ENCODE results near the gene RHEBL1. TPM values are rescaled to one million over a fixed set of nuclear protein-coding genes. Genes with fewer than 3 reads are reported as not detected.

RHEBL1 gene
- total and polyA plus RNA-seq, 2 of the 4 experiments (the other 2 are of a cell fraction), result 0.62 to 0.72 TPM

- ATAC-seq (ENCODE audit: low read depth) (no peak), DNase-seq (no peak)
- Histone ChIP-seq H3K18ac (ENCODE audit: low read depth, low read length) (no peak overlapping the region), H3K27ac (ENCODE audit: insufficient read depth, low read length) (no peak overlapping the region), H4K20me1 (ENCODE audit: insufficient read depth, low read length) (peaks cover 16% of the 10 kb centered on the region), H3K4me2 (ENCODE audit: low read depth, low read length) (no peak overlapping the region), H3K9me3 (ENCODE audit: control insufficient read depth, insufficient read depth, low read length) (no peaks in the 10 kb centered on the region), H2AK5ac (ENCODE audit: low read depth, low read length) (no peak overlapping the region), H2BK20ac (ENCODE audit: low read depth, low read length) (no peak overlapping the region), H2AK9ac (replicated peaks; ENCODE audit: low read depth, low read length, poor library complexity) (no peak overlapping the region), H3K14ac (replicated peaks; ENCODE audit: low read depth, low read length) (no peak overlapping the region), H3K9ac (ENCODE audit: low read depth, low read length) (no peak overlapping the region), H3K56ac (ENCODE audit: extremely low read depth, insufficient read depth, low read length) (no peak overlapping the region), H2BK15ac (ENCODE audit: low read depth, low read length) (no peak overlapping the region), H3K4me3 (ENCODE audit: insufficient read depth, low read depth, low read length) (no peak overlapping the region), H3K23ac (ENCODE audit: low read depth, low read length) (no peak overlapping the region), H3K79me1 (ENCODE audit: low read depth in 1 of 2, low read length in 2 of 2) (peaks cover 13% of the 10 kb centered on the region in 2 experiments), H3K27me3 (ENCODE audit: control insufficient read depth, insufficient read depth, low read length) (peaks cover 12% of the 10 kb centered on the region; the same call in 1 of the 2 replicates), H2BK120ac (ENCODE audit: low read depth, low read length) (no peak overlapping the region), H4K91ac (ENCODE audit: insufficient read depth, low read depth, low read length) (no peak overlapping the region), H4K8ac (ENCODE audit: low read depth in 2 of 2, low read length in 2 of 2) (no peak overlapping the region), H2BK5ac (ENCODE audit: low read depth, low read length, poor library complexity, severe bottlenecking) (no peak overlapping the region), H2AFZ (replicated peaks; ENCODE audit: low read length, poor library complexity) (no peak overlapping the region), H3K9me1 (ENCODE audit: insufficient read depth, low read length) (no peaks in the 10 kb centered on the region; the same call in 1 of the 2 replicates), H3K4ac (ENCODE audit: low read depth, low read length) (no peak overlapping the region), H3K36me3 (ENCODE audit: control insufficient read depth, insufficient read depth, low read length) (peaks cover 55% of the 10 kb centered on the region), H4K5ac (ENCODE audit: low read depth, low read length) (no peak overlapping the region), H3K4me1 (ENCODE audit: control insufficient read depth, insufficient read depth, low read length) (peaks cover 2% of the 10 kb centered on the region; the same call in 1 of the 2 replicates)
- ChIA-PET CTCF (interaction anchor here (0.6 to 0.7 kb wide), 2 partner anchors 10 to 18 kb away, joined by 3 read pairs; no protein-coding TSS in a partner anchor), POLR2A (ENCODE audit: unreplicated experiment) (interaction anchor here (1.1 kb wide), 1 partner anchor 12 kb away, joined by 4 read pairs; the partner anchor contains the start of gene LMBR1L)
- intact Hi-C loops (cut with micrococcal nuclease) (no loop called here), in situ Hi-C loops (cut with MboI; ENCODE audit: low sequenced_read_pairs) (no loop called here), dilution Hi-C loops (cut with HindIII; ENCODE audit: low sequenced_read_pairs, unreplicated experiment) (no loop called here)
- 86 to 100% methylated on average over 1 of the region's 2 CpGs for WGBS, 2 experiments (ENCODE audit: extremely low coverage in 2 of 2, insufficient read length in 1 of 2)
- TF ChIP-seq RFX5 (IDR thresholded peaks at IDR 0.05; ENCODE audit: low read depth, low read length), result no peak
- TF ChIP-seq RCOR1 (IDR thresholded peaks at IDR 0.05; ENCODE audit: insufficient replicate concordance, low read length), result no peak
- TF ChIP-seq NFE2L2 (IDR thresholded peaks at IDR 0.05; ENCODE audit: low read depth, low read length), result no peak
- TF ChIP-seq CTCF (conservative IDR thresholded peaks at IDR 0.05; ENCODE audit: low read depth, low read length), result no peak
- BruUV-seq (replicated peaks), result no TSS peak
Observed at GRCh38 chr12:49098703-49099102, 28.9 kb upstream of the RHEBL1 start.

All from IMR-90 (cell line).